NCI-H748 treated with DMSO at 0.1 percent for 48 hours (cell line): ENCODE results near the gene SIPA1L3.

ENCODE experiments used
- DNase-seq: peaks from one replicate; lab custom pipeline; 2025; lab: John Stamatoyannopoulos, UW

SIPA1L3 gene

DNA sequence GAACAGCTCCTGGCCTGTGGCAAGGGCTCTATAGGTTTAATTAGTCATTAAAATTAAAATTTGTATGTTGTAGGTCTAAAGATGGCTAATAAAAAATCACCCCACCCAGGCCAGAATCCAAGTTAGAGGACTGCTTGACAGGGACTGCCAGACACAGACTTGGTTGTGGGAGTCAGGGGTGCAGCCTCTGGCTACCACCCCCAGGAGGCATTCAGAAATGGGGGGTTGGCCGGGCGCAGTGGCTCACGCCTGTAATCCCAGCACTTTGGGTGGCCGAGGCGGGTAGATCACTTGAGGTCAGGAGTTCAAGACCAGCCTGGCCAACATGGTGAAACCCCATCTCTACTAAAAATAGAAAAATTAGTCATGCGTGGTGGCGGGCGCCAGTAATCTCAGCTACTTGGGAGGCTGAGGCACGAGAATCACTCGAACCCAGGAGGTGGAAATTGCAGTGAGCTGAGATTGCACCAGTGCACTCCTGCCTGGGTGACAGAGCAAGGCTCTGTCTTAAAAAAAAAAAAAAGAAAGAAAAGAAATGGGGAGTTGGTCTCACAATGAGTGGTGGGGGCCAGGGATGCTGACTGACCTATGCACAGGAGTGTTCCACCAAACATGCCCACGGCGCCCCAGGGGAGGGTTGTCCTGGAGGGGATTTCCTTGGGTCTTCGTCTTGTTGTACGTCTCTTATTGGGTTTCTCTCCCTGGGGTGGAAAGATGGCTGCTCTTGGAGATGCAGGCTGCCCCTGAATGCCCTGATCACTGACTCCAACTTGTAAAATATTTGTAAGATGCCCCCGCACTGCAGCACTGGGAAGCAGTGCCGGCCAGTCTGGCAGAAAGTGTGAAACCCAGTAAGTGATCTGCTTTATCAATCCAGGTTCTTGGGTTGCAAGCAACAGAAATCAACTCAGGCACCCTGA is 68.8 kb downstream of the SIPA1L3 start:
- DNase-seq = no peak

DNA sequence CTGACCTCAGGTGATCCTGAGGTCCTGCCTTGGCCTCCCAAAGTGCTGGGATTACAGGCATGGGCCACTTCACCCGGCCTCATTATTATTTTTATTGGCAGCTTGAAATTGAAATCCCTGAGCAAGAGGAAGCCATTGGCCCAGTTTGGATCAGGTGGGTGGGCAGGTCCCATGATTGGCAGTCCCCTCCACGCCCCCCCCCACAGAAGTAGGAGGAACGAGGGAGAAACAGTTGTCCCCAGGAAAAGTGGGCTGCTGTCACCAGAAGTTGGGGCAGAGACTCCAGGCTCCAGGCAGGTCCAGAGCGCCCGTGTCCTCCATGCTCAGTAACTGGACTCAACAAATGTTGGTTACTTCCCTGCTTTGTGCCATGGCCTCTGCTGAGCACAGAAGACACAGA is 70.4 kb downstream of the SIPA1L3 start:
- no peak for DNase-seq

GRCh38 chr19:37977992-37978391 is 71.0 kb downstream of the SIPA1L3 start:
- DNase-seq = no peak

DNA sequence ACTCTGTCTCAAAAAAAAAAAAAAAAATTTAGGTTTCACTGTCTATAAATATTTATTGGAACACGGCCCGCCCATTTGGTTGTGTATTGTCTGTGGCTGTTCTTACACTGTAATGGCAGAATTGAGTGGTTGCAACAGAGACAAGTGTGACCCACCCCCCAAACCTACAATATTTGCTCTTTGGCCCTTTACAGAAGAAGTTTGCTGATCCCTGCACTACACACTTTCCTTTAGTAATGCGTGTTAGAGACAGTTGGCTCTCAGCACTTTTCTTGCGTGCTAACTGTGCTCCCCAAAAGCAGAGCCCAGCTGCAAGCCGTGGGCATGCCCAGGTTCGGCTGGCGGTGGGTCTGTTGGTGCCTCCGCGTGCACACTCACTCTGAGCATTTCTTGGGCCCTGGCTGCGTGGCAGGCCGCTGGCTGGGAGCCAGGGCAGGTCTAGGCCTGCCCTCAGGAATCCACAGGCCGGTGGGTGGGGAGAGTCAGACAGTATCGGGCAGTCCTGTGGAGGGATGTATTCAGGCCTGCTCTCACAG is 72.6 kb downstream of the SIPA1L3 start:
- no peak for DNase-seq

- DNase-seq = no peak
Observed at GRCh38 chr19:37980419-37981170, 73.6 kb downstream of the SIPA1L3 start.

DNA sequence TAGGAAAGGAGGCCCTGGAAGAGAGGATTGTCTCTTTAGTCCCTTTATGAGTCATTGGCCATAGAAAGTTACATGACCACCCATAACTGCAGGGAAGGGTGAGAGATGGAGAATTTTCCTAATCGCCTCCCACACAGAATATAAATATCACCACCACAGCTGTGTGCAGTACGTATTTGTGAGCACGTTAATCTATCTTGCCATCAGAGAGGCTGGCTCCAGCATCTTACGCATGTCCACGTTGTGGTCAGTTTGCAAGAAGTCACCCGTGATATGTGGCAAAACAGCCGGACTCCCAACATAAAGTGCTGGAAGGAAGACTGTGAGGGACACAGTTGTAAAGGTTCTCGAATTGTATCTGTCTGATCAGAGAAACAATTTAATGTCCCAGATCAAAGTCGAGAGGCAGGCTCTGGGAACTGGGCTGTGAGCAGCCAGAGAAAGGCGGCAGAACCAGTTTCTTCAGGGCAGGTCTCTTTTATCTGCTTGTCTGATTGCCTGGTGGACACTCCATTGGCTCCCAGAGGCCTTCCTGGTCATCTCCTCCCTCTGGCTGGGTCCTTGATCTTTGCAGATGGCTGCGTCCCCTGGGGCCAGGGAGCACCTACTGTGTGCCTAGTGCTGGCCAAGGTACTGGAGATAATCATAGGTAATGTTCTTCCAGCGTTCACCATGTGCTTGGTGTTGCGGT is 74.9 kb downstream of the SIPA1L3 start:
- DNase-seq = no peak

GRCh38 chr19:37982655-37983054 is 75.6 kb downstream of the SIPA1L3 start:
- no peak for DNase-seq

- DNase-seq = no peak
Observed at GRCh38 chr19:37983153-37983552, 76.1 kb downstream of the SIPA1L3 start.

DNA sequence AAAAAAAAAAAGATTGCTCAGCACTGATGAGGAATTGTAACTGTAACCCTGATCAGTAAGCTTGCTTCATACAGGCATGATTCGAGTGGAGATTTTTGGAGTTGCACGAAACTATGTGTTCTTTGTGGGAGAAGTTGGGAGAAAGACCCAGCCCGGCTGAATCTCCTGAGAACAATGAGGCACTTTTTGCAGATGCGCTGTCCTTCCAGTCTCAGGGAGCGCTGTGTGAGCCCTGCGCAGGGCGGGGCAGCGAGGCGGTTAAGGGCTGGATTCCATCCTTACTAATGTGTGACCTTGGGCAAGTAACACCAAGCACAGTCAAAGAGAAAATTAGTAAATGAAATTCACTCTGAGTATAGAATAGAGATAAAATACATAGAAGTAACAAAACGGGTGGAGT is 76.9 kb downstream of the SIPA1L3 start:
- DNase-seq = no peak

DNA sequence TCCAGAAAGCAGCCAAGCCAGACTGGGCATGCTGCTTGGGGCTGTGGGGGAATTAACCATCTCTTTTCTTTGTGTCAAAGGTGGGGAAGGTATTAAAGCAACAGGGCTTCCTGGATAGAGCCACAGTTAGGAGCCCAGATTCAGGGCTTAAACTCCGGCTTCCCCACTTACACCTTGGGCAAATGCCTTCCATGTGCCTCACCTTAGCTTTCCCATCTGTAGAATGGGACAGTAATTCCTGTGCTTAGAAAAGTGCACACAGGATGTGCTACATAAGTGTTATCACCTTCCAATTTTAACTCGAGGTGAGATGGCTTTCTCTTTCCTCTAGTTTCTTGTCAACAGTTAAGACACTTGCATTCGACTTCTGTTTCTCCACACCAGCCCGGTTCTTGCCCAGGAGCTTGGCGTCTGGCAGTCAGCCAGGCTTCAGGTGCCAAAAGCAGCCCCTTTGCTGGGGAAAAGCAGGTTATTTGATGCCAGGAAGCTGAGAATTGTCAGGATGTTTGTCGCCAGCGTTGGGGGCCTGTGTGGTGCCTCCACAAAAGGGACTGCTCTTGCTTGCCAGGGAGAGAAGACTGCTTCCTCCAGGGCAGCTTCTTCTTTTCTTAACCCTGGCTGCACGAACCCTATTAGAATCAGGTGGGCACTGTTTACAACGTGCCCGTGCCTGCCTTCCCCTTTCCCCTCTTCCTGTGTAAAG is 79.2 kb downstream of the SIPA1L3 start:
- no peak for DNase-seq

- no peak for DNase-seq
Observed at GRCh38 chr19:37987356-37988332, 80.6 kb downstream of the SIPA1L3 start.

DNA sequence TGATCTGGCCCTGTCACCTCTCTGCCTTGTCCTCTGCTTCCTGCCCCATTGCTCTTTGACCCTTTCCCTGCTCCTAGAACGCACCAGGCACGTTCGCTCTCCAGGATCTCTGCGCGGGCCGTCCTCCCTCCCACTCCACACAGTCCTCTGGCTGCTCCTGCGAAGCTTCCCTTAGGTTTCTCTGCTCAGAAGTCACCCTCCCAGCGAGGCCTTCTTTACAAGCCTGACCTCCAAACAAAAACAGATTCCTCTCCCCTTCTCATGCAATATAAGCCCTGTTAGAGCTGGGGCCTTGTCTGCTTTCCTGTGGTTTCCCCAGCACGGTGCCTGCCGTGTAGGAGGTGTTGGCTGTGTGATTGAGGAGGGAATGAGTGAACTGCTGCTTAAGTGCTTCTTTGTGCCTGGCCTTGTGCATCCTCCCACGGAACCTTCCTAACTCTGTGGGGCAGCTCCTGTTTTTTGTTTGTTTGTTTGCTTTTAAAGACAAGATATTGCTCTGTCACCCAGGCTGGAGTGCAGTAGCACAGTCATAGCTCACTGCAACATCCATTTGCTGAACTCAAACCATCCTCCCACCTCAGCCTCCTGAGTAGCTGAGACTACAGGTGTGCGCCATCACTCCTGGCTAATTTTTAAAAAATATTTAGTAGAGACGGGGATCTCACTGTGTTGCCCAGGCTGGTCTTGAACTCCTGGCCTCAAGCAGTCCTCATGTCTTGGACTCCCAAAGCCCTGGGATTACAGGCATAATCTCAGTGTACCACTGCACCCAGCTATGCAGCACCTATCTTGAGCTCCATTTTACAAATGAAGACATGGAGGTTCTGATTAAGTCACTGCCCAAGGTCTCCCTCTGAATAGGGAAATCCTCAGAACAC is 82.0 kb downstream of the SIPA1L3 start:
- DNase-seq = no peak

- DNase-seq = no peak
Observed at GRCh38 chr19:37989855-37990254, 82.8 kb downstream of the SIPA1L3 start.

GRCh38 chr19:37990362-37990761 is 83.4 kb downstream of the SIPA1L3 start:
- DNase-seq = no peak

DNA sequence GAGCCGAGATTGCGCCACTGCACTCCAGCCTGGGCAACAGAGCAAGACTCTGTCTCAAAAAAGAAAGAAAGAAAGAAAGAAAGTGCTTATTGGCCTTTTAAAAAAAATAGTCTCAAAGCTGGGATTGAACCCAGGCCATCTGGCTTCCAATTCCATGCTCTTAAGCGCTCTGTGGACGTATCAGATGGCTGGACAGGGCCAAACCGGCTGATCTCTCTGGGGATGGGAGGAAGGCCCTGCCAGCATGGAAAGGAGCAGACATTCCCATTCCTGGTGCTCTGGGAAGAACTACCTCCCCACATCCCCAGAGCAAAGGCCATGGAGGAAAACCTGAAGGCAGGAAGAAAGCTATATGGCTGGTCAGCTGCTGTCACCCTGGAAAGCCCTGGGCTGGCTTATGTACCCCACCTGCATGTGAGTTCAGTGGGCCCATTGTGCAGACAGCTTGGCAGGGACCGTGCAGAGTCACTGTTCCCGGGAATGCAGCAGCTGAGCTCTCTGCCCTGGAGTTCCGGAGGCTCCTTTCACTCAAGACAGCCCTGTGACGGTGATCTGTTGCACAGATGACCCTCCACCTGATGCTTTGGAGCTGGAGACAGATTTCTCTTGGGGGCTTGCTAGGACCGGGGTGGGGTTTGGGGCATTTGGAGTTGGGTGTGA is 84.3 kb downstream of the SIPA1L3 start:
- DNase-seq = no peak

GRCh38 chr19:37991841-37992248 is 84.8 kb downstream of the SIPA1L3 start:
- no peak for DNase-seq

- DNase-seq = no peak
Observed at GRCh38 chr19:37992761-37993160, 85.8 kb downstream of the SIPA1L3 start.

DNA sequence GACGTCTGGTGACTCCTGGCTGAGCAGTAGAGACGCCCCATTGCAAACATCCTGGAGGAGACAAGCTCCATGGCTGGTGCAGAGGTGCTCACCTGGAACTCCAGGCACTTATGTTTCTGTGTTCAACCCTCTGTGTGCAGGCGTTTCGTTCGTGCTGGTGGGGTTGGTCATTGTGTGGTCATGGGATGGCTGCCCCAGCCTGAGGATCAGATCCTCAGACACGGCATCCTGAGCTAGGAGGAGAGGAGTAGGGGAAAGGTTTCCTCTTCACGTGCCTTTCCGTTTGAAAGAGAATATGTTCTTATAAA is 87.8 kb downstream of the SIPA1L3 start:
- no peak for DNase-seq

GRCh38 chr19:37995346-37995745 is 88.3 kb downstream of the SIPA1L3 start:
- no peak for DNase-seq
